ENCODE results near the gene CCDC124.
A peak's percentile ranks its signal among the peaks of the same experiment; 100 is the strongest.

- TF ChIP-seq CTCF (IDR thresholded peaks at IDR 0.05), result no peak
- TF ChIP-seq POLR2AphosphoS5 (IDR thresholded peaks at IDR 0.05; ENCODE audit: insufficient read depth in 1 of 2, low read depth in 1 of 2), result peak in 1 of 2 donors; percentile 43
- no peak for TF ChIP-seq POLR2A (IDR thresholded peaks at IDR 0.05)
Measured at GRCh38 chr19:17915940-17916593, 16.7 kb upstream of the CCDC124 start.
